GM12801 (cell line): ENCODE data around the gene POLE.

Source experiments
- TF ChIP-seq, protein P1 (sequence below): IDR thresholded peaks from one replicate; pipeline ENCODE4 v1.5.1; 2011; ENCODE audit warnings: control low read depth; ENCODE audit not compliant: insufficient read length; ENCODE audit errors: extremely low read depth

The POLE gene

DNA sequence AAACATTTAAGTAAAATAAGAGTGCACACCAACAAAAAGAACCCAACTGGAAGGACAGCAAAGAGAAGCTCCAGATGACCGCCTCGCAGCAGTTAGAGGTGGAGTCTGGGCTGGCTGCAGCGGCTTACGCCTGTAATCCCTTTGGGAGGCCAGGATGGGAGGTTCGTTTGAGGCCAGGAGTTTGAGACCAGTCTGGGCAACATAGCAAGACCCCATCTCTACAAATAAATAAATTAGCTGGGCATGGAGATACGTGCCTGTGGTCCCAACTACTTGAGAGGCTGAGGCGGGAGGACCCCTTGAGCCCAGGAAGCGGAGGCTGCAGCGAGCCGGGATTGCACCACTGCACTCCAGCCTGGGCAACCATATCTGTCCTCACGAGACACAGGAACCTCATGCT, 92.0 kb downstream of the POLE start:
- TF ChIP-seq, protein P1, sequence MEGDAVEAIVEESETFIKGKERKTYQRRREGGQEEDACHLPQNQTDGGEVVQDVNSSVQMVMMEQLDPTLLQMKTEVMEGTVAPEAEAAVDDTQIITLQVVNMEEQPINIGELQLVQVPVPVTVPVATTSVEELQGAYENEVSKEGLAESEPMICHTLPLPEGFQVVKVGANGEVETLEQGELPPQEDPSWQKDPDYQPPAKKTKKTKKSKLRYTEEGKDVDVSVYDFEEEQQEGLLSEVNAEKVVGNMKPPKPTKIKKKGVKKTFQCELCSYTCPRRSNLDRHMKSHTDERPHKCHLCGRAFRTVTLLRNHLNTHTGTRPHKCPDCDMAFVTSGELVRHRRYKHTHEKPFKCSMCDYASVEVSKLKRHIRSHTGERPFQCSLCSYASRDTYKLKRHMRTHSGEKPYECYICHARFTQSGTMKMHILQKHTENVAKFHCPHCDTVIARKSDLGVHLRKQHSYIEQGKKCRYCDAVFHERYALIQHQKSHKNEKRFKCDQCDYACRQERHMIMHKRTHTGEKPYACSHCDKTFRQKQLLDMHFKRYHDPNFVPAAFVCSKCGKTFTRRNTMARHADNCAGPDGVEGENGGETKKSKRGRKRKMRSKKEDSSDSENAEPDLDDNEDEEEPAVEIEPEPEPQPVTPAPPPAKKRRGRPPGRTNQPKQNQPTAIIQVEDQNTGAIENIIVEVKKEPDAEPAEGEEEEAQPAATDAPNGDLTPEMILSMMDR, result no peak

DNA sequence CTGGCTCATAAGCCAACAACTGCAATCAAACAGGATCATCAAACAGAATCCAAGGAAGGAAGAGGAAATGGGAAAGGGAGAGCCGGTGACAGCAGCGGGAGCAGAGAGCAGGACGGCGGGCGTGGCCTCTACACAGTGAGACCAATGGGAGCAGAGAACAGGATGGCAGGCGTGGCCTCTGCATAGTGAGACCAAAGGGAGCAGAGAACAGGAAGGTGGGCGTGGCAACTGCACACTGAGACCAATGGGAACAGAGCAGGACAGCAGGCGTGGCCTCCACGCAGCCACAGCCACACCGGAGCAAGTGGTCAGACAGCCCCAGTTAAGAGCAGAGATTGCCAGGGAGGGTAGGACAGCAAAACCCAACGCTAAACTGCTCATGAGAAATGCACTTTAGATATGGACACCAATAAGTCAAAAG, 93.2 kb downstream of the POLE start:
- TF ChIP-seq, protein P1, result no peak

DNA sequence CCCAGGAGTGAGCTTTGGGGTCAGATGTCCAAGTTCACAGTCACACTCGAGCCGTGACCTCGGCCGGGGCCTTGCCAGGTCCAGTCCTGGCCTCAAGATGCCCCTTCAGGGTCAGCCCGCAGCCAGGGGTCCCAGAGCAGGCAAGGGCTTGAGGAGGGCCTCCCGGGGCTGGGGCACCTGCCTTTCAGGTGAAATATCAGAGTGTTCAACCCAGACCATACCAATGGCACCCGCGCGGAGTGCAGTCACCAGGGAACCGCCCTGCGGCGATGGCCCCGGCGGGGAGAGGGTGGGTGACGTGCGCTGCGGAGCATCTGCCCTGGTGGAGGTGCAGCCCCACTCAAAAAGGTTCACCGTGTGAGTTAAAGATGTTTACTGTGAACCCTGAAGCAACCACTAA, 93.6 kb downstream of the POLE start:
- TF ChIP-seq, protein P1, result no peak

DNA sequence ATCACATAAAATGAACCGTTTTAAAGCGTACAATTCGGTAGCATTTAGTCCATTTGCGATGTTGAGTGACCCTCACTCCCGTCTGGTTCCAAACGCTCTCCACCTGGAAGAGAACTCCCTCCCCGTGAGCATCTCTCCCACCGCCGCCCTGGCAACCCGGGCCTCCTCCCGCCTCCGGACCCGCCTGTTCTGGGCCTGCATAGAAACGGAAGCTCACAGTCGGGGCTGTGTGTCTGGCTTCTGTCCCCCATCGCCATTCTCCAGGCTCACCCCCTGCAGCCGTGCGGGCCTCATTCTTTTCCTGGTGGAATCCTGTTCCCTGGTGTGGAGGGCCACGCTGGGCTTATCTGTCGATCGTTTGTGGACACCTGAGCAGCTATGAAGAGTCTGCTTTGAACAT, 94.1 kb downstream of the POLE start:
- TF ChIP-seq, protein P1, result no peak

DNA sequence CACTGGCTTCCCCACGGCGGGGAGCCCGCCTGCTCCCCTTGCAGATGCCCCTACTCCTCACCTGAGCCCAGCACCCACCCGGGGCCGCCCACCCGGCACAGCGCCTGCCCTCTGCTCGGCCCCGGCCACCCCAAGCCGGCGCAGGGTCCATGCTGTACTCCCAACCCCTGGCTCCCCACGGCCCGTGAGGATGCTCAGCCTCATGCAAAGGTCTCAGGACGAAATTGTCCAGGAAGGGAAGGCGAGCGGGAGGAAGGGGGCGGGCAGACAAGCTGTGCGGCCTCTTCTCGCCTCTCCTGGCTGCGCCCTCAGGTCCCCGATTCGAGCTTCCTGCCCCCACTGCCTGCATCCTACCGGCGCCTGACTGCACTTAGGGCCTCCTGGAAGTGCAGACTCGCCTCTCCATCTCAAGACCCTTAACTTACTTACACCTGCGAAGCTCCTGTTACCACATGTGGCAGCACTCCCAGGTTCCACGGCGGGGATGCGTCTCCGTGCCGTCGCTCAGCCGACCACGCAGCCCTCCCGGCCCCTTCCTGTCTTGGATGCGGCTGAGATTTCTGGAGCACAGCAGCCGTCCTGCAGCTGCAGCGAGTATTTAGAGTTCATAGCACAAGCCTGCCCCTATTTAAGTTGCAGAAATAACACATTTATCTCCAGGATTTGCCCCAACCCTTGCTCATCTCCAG, 94.7 kb downstream of the POLE start:
- TF ChIP-seq, protein P1, result no peak

DNA sequence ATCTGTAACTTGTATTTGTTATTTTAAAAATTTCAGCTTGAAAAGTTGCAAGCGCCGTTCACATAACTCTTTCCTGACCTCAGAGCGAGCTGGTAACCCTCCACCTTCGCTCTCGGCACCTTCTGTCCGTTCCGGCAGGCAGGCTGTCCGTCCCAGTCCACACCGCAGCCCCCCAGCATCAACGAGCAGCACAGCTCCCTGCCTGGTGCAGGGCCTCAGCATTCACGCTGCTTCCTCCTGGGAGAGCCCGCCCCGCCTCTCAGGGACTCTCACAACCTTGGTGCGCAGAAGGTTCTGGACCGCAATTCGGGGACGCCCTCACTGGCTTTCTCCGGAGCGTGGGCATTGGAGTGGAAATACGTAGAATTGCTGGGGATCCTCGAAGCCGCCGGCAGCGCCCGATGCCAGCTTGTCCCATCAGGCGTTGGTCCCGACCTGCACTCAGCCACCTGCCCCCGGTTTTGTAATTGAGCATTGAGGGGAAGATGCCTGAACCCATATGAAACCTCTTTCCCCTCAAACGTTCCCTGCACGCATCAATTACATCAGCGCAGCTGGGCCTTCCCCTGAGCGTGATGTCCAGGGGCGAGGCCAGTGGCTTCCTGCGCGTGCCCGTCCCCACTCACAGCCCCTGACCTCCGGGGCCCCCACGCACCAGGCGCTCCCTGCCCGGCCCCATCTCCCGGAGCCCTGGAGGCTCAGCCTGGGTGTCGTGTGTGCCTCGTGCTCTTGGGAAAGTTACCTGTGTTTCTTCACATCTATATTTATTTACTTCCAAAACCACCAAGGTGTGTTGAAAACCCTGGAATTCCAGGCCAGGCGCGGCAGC, 95.8 kb downstream of the POLE start:
- TF ChIP-seq, protein P1, result no peak

DNA sequence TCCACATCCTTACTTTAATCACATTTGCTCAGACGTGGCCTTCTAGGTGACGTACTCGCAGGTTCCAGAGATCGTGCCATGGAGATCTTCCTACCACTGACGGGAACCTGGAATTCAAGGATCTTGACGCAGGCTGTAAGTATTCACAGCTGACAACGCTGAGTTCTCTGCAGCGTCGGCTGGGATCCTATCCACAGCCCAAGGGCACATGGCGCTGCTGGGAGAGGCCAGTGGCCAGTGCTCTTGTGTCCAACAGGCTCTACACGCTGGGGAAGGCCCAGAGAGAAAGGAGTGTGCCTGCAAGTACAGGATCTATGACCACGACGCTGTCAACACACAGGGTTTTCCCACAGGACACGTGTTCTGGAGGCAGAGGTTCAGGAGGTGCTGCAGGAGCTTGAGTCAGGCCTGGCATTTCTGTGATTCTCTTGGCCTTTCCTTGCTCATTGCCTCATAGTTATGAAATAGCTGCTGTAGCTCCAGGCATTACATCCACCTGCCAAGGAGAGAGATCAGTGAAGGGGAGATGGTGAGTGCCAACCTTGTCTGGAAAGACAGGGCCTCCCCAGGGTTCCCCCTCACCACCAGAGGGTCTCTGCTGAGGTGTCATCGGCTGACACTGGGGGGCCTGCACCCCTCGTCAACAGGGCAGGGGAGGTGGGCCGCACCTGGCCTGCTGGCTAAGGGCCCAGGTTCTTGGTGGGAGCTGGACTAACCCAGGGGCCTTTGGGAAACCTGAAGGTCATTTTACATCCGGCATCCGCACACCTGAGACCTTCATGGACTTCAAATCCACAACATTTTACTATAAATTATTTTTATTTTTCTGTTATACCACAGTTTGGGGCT, 98.1 kb downstream of the POLE start:
- TF ChIP-seq, protein P1, result no peak
